A673 (cell line): Measurements from ENCODE around the gene FOXJ1.
A peak's percentile ranks its signal among the peaks of the same experiment; 100 is the strongest.

Experiments
- EZH2 ChIP-seq: fragments of 200-600 bp; sonication (generic); IDR thresholded peaks from 2 replicates; pipeline ENCODE4 v1.6.1; 2017; ENCODE audit warnings: borderline replicate concordance, low read depth, mild to moderate bottlenecking, mixed read lengths, antibody characterized with exemption, low read length; ENCODE audit not compliant: poor library complexity, severe bottlenecking
- TF ChIP-seq, protein P1 (sequence below): fragments of 300-800, 200-600 bp; sonication (generic); conservative IDR thresholded peaks from 2 replicates; pipeline ENCODE4 v1.5.1; 2017; ENCODE audit warnings: low read depth, mild to moderate bottlenecking, antibody characterized with exemption, low read length, moderate library complexity, mixed read lengths

GRCh38 chr17:76182016-76182764 is 41.1 kb upstream of the FOXJ1 start:
- TF ChIP-seq, protein P1, sequence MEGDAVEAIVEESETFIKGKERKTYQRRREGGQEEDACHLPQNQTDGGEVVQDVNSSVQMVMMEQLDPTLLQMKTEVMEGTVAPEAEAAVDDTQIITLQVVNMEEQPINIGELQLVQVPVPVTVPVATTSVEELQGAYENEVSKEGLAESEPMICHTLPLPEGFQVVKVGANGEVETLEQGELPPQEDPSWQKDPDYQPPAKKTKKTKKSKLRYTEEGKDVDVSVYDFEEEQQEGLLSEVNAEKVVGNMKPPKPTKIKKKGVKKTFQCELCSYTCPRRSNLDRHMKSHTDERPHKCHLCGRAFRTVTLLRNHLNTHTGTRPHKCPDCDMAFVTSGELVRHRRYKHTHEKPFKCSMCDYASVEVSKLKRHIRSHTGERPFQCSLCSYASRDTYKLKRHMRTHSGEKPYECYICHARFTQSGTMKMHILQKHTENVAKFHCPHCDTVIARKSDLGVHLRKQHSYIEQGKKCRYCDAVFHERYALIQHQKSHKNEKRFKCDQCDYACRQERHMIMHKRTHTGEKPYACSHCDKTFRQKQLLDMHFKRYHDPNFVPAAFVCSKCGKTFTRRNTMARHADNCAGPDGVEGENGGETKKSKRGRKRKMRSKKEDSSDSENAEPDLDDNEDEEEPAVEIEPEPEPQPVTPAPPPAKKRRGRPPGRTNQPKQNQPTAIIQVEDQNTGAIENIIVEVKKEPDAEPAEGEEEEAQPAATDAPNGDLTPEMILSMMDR = peak; percentile 94
- TF ChIP-seq EZH2 = no peak
